ENCODE data around the gene MAN1A1. TPM values are rescaled to one million over a fixed set of nuclear protein-coding genes. Genes with fewer than 3 reads are reported as not detected.

Gene MAN1A1
- total and polyA plus RNA-seq, 4 donors, result 68.2 to 209 (median 148) TPM

- Histone ChIP-seq H3K9ac (ENCODE audit: low read depth in 1 of 2, low read length in 2 of 2) (no peak overlapping the region), H3K4me1 (ENCODE audit: control insufficient read depth in 4 of 4, insufficient read depth in 4 of 4, low read length in 3 of 4) (peaks cover 0 to 4% (median 0%) of the 10 kb centered on the region in 4 donors), H3K9me3 (ENCODE audit: control insufficient read depth in 4 of 4, low read length in 3 of 4) (no peaks in the 10 kb centered on the region), H3K27me3 (ENCODE audit: control insufficient read depth in 4 of 4, insufficient read depth in 4 of 4, low read length in 3 of 4) (no peaks in the 10 kb centered on the region), H3K27ac (ENCODE audit: low read depth in 1 of 2, low read length in 2 of 2) (no peak overlapping the region), H3K36me3 (ENCODE audit: control insufficient read depth in 4 of 4, insufficient read depth in 3 of 4, low read depth in 1 of 4, low read length in 3 of 4) (no peaks in the 10 kb centered on the region), H3K4me3 (ENCODE audit: low read depth in 1 of 3, low read length in 3 of 3) (no peak overlapping the region)
- TF ChIP-seq FOXA1 (IDR thresholded peaks at IDR 0.05), result no peak
- TF ChIP-seq NR2F2 (IDR thresholded peaks at IDR 0.05), result no peak
- no peak for TF ChIP-seq MAX (IDR thresholded peaks at IDR 0.05)
- no peak for TF ChIP-seq CTCF (IDR thresholded peaks at IDR 0.05; ENCODE audit: low read depth, low read length, missing input control)
- no peak for TF ChIP-seq HNF4G (IDR thresholded peaks at IDR 0.05)
- no peak for TF ChIP-seq GABPA (IDR thresholded peaks at IDR 0.05 in 1 of 2, conservative IDR thresholded peaks at IDR 0.05 in 1 of 2)
- no peak for TF ChIP-seq HNF4A (conservative IDR thresholded peaks at IDR 0.05)
- no peak for TF ChIP-seq SP1 (IDR thresholded peaks at IDR 0.05)
- TF ChIP-seq EGR1 (IDR thresholded peaks at IDR 0.05; ENCODE audit: low read depth in 2 of 2), result no peak
- TF ChIP-seq REST (IDR thresholded peaks at IDR 0.05), result no peak
- 99% methylated on average over 1 of the region's 1 CpG for WGBS
- no peak for DNase-seq (ENCODE audit: low spot score)
These were observed 221.9 kb downstream of the MAN1A1 start for GRCh38 chr6:119127627-119128026.

Small RNA genes within 50 kb of the gene (small RNA-seq; reads per million reads assigned to genes)
- gene AL022722.2, result not detected
- not detected for gene RNU6-194P

Data from liver (tissue), 10 donors.